ENCODE data around the gene NDUFB6. TPM values are rescaled to one million over a fixed set of nuclear protein-coding genes. Genes with fewer than 3 reads are reported as not detected.

Gene NDUFB6
- total and polyA plus RNA-seq, 10 of the 15 experiments (the other 5 are each of a cell fraction or from before 2014, with no cell fraction given), result 26.3 to 269 (median 61.4) TPM

DNA sequence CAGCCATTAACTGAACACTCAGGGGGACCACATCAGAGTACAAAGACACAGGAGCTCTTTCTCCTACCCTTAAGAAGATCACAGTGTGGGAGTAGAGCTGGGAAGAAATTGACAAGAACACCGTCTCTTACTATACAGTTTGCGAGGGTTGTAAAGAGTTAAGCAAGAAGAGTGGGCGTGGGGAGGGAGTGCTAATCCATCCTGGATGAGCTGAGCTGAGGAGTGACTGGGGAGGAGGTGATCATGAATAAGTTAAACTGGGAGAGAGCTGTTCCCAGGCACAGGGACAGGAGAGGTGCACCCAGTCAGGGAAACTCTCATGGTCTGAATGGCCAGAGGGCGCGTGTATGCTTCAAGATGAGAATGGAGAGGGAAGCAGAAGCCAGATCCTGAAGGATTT, 45.3 kb upstream of the NDUFB6 start (continued):
- TF ChIP-seq, protein P1, sequence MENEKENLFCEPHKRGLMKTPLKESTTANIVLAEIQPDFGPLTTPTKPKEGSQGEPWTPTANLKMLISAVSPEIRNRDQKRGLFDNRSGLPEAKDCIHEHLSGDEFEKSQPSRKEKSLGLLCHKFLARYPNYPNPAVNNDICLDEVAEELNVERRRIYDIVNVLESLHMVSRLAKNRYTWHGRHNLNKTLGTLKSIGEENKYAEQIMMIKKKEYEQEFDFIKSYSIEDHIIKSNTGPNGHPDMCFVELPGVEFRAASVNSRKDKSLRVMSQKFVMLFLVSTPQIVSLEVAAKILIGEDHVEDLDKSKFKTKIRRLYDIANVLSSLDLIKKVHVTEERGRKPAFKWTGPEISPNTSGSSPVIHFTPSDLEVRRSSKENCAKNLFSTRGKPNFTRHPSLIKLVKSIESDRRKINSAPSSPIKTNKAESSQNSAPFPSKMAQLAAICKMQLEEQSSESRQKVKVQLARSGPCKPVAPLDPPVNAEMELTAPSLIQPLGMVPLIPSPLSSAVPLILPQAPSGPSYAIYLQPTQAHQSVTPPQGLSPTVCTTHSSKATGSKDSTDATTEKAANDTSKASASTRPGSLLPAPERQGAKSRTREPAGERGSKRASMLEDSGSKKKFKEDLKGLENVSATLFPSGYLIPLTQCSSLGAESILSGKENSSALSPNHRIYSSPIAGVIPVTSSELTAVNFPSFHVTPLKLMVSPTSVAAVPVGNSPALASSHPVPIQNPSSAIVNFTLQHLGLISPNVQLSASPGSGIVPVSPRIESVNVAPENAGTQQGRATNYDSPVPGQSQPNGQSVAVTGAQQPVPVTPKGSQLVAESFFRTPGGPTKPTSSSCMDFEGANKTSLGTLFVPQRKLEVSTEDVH (IDR thresholded peaks at IDR 0.05; ENCODE audit: low read depth, partially characterized antibody), result no peak
- TF ChIP-seq CHD2 (IDR thresholded peaks at IDR 0.05; ENCODE audit: borderline replicate concordance, low read depth, low read length), result no peak
- TF ChIP-seq WRNIP1 (IDR thresholded peaks at IDR 0.05; ENCODE audit: borderline replicate concordance, low read depth, low read length), result no peak
- no peak for TF ChIP-seq RELA (IDR thresholded peaks at IDR 0.05; ENCODE audit: borderline replicate concordance, partially characterized antibody)
- TF ChIP-seq, protein P2, sequence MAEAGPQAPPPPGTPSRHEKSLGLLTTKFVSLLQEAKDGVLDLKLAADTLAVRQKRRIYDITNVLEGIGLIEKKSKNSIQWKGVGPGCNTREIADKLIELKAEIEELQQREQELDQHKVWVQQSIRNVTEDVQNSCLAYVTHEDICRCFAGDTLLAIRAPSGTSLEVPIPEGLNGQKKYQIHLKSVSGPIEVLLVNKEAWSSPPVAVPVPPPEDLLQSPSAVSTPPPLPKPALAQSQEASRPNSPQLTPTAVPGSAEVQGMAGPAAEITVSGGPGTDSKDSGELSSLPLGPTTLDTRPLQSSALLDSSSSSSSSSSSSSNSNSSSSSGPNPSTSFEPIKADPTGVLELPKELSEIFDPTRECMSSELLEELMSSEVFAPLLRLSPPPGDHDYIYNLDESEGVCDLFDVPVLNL (IDR thresholded peaks at IDR 0.05; ENCODE audit: low read depth, low read length), result no peak
- TF ChIP-seq RELB (IDR thresholded peaks at IDR 0.05; ENCODE audit: low read depth), result no peak
- no peak for TF ChIP-seq ZZZ3 (IDR thresholded peaks at IDR 0.05; ENCODE audit: control insufficient read depth, insufficient read length, low read depth)
- no peak for TF ChIP-seq ETV6 (conservative IDR thresholded peaks at IDR 0.05 in 1 of 2, IDR thresholded peaks at IDR 0.05 in 1 of 2; ENCODE audit: borderline replicate concordance in 1 of 2, low read depth in 1 of 2)

Measured in GM12878 (cell line).